ENCODE measurements around the gene OSTM1. TPM values are rescaled to one million over a fixed set of nuclear protein-coding genes. Genes with fewer than 3 reads are reported as not detected.
A peak's percentile ranks its signal among the peaks of the same experiment; 100 is the strongest.

OSTM1 gene
- total and polyA plus RNA-seq, 2 of the 13 experiments (the other 11 are each of a cell fraction or from before 2014, with no cell fraction given) = 8.7 to 20.5 TPM

GRCh38 chr6:108113557-108114519 lies 39.3 kb upstream of the OSTM1 start (continued):
- TF ChIP-seq, protein P1, sequence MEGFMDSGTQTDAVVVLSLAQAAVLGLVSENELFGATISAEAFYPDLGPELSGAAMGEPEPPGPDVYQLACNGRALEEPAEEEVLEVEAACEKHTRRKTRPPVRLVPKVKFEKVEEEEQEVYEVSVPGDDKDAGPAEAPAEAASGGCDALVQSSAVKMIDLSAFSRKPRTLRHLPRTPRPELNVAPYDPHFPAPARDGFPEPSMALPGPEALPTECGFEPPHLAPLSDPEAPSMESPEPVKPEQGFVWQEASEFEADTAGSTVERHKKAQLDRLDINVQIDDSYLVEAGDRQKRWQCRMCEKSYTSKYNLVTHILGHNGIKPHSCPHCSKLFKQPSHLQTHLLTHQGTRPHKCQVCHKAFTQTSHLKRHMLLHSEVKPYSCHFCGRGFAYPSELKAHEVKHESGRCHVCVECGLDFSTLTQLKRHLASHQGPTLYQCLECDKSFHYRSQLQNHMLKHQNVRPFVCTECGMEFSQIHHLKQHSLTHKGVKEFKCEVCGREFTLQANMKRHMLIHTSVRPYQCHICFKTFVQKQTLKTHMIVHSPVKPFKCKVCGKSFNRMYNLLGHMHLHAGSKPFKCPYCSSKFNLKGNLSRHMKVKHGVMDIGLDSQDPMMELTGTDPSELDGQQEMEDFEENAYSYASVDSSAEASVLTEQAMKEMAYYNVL (CRISPR knock-in tag; IDR thresholded peaks at IDR 0.05; ENCODE audit: borderline replicate concordance) = 0 out of 2 replicates have a peak, but pooled peaks have one; percentile 22
- TF ChIP-seq POGZ (CRISPR knock-in tag; IDR thresholded peaks at IDR 0.05) (0 out of 2 replicates have a peak, but pooled peaks have one; percentile 49), ZGPAT (CRISPR knock-in tag; IDR thresholded peaks at IDR 0.05) (peak; percentile 44; the same call in 1 of the 2 replicates), RXRA (CRISPR knock-in tag; IDR thresholded peaks at IDR 0.05) (peak; percentile 17; the same call in 1 of the 2 replicates), GLI4 (CRISPR knock-in tag; IDR thresholded peaks at IDR 0.05; ENCODE audit: borderline replicate concordance) (no peak), SMAD1 (CRISPR knock-in tag; IDR thresholded peaks at IDR 0.05; ENCODE audit: borderline replicate concordance, low read depth) (peak; percentile 36; the same call in 1 of the 2 replicates), ZNF879 (CRISPR knock-in tag; IDR thresholded peaks at IDR 0.05) (no peak), ZBTB38 (CRISPR knock-in tag; IDR thresholded peaks at IDR 0.05) (no peak; the same call in 1 of the 2 replicates), PHF8 (CRISPR knock-in tag; IDR thresholded peaks at IDR 0.05) (peak; percentile 30; the same call in 1 of the 2 replicates), MYC (CRISPR knock-in tag; IDR thresholded peaks at IDR 0.05; ENCODE audit: borderline replicate concordance) (peak; percentile 37; the same call in 1 of the 2 replicates), TEAD3 (CRISPR knock-in tag; optimal IDR thresholded peaks at IDR 0.05; ENCODE audit: borderline replicate concordance) (peak; percentile 5), ZNF550 (CRISPR knock-in tag; IDR thresholded peaks at IDR 0.05; ENCODE audit: borderline replicate concordance) (no peak), NRL (CRISPR knock-in tag; IDR thresholded peaks at IDR 0.05; ENCODE audit: borderline replicate concordance) (peak; percentile 74; the same call in 1 of the 2 replicates), ZNF280B (CRISPR knock-in tag; IDR thresholded peaks at IDR 0.05; ENCODE audit: borderline replicate concordance) (0 out of 2 replicates have a peak, but pooled peaks have one; percentile 57), HES4 (CRISPR knock-in tag; IDR thresholded peaks at IDR 0.05; ENCODE audit: borderline replicate concordance) (no peak), THAP9 (CRISPR knock-in tag; IDR thresholded peaks at IDR 0.05; ENCODE audit: borderline replicate concordance) (no peak; the same call in 1 of the 2 replicates)
